ENCODE results near the gene TNPO2. TPM values are rescaled to one million over a fixed set of nuclear protein-coding genes. Genes with fewer than 3 reads are reported as not detected.

TNPO2 gene
- total and polyA plus RNA-seq, 2 experiments from 2014 or later = 11.7 to 65.2 TPM

DNA sequence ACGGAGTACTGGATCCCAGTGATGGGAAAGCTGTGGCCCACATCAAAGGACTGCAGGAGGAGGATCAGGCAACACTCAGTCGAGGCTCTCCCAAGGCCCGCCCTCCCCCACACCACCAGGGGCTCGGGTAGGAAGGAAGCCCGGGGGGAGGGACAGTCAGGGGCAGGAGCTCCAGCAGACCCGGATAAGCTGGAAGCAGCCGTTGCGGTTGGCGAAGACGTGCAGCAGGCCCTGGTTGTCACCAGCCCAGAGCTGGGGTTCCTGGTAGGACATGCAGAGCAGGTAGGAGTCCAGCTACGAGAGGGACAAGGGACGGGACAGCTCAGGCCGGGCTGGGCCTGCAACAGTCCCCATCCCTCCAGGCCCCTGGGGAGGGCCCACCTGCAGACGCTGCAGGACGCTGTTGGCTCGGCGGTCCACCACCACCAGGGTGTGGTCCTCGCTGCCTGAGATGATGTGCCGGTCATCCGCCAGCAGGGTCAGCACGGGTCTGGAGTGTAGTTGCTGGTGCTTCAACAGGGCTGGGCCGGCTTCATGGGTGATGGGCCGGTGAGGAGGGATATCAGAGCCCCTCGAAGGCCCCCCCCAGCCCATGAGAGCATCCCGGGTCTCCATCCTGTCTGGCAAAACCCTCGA is 34.0 kb downstream of the TNPO2 start:
- H3K4me2 ChIP-seq = no peak overlapping the region
- DNase-seq (ENCODE audit: low spot score) = no peak
- H3K9me3 ChIP-seq (ENCODE audit: low read depth) = no peaks in the 10 kb centered on the region
- no peak overlapping the region for H2AFZ ChIP-seq
- no peaks in the 10 kb centered on the region for H3K4me1 ChIP-seq (ENCODE audit: insufficient read depth)
- TF ChIP-seq EZH2phosphoT487 (IDR thresholded peaks at IDR 0.05; ENCODE audit: low read depth, severe bottlenecking, unreplicated experiment) (no peak), EZH2 (IDR thresholded peaks at IDR 0.05; ENCODE audit: borderline replicate concordance) (no peak)
- TF ChIP-seq, protein P1, sequence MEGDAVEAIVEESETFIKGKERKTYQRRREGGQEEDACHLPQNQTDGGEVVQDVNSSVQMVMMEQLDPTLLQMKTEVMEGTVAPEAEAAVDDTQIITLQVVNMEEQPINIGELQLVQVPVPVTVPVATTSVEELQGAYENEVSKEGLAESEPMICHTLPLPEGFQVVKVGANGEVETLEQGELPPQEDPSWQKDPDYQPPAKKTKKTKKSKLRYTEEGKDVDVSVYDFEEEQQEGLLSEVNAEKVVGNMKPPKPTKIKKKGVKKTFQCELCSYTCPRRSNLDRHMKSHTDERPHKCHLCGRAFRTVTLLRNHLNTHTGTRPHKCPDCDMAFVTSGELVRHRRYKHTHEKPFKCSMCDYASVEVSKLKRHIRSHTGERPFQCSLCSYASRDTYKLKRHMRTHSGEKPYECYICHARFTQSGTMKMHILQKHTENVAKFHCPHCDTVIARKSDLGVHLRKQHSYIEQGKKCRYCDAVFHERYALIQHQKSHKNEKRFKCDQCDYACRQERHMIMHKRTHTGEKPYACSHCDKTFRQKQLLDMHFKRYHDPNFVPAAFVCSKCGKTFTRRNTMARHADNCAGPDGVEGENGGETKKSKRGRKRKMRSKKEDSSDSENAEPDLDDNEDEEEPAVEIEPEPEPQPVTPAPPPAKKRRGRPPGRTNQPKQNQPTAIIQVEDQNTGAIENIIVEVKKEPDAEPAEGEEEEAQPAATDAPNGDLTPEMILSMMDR (IDR thresholded peaks at IDR 0.05; ENCODE audit: poor library complexity) = no peak
- no peaks in the 10 kb centered on the region for H3K27me3 ChIP-seq
- no peaks in the 10 kb centered on the region for H3K9me2 ChIP-seq (replicated peaks; ENCODE audit: insufficient read depth)
- no peaks in the 10 kb centered on the region for H3K79me2 ChIP-seq
- H3K27ac ChIP-seq = no peak overlapping the region
- no peak overlapping the region for H3K4me3 ChIP-seq
- 91% methylated on average over 24 of the region's 26 CpGs for WGBS (ENCODE audit: low lambda C conversion rate, missing lambda C conversion rate)
- H4K20me1 ChIP-seq (ENCODE audit: insufficient read depth, poor library complexity, severe bottlenecking) = no peaks in the 10 kb centered on the region
- H3K36me3 ChIP-seq (replicated peaks; ENCODE audit: insufficient read depth, low read depth) = no peaks in the 10 kb centered on the region

DNA sequence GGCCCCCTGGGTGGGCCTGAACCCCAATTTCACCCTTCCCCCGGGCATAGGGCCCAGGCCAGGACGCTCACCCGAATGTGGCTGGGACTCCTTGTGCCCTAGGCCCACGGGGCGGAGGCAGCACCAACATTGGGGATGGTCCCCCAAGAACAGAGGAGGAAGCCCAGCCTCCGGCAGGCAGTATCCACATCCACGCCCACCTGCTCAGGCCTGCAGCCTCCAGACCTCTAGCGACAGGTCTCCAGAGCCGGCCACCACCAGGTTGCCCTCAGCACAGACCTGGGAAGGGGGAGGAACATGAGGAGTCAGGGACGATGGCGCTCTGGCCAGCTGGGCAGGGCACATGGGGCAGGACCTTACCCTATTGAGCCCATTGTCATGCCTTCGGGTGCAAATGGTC is 34.7 kb downstream of the TNPO2 start:
- H3K9me3 ChIP-seq (ENCODE audit: low read depth) = no peaks in the 10 kb centered on the region
- no peaks in the 10 kb centered on the region for H3K36me3 ChIP-seq (replicated peaks; ENCODE audit: insufficient read depth, low read depth)
- no peaks in the 10 kb centered on the region for H3K9me2 ChIP-seq (replicated peaks; ENCODE audit: insufficient read depth)
- 96% methylated on average over 12 of the region's 12 CpGs for WGBS (ENCODE audit: low lambda C conversion rate, missing lambda C conversion rate)
- H3K79me2 ChIP-seq = no peaks in the 10 kb centered on the region
- TF ChIP-seq EZH2 (IDR thresholded peaks at IDR 0.05; ENCODE audit: borderline replicate concordance) (no peak), EZH2phosphoT487 (IDR thresholded peaks at IDR 0.05; ENCODE audit: low read depth, severe bottlenecking, unreplicated experiment) (no peak)
- TF ChIP-seq, protein P1 (IDR thresholded peaks at IDR 0.05; ENCODE audit: poor library complexity) = no peak
- H2AFZ ChIP-seq = no peak overlapping the region
- DNase-seq (ENCODE audit: low spot score) = no peak
- no peak overlapping the region for H3K4me2 ChIP-seq
- no peak overlapping the region for H3K27ac ChIP-seq
- H3K4me1 ChIP-seq (ENCODE audit: insufficient read depth) = no peaks in the 10 kb centered on the region
- no peak overlapping the region for H3K4me3 ChIP-seq
- no peaks in the 10 kb centered on the region for H3K27me3 ChIP-seq
- no peaks in the 10 kb centered on the region for H4K20me1 ChIP-seq (ENCODE audit: insufficient read depth, poor library complexity, severe bottlenecking)

DNA sequence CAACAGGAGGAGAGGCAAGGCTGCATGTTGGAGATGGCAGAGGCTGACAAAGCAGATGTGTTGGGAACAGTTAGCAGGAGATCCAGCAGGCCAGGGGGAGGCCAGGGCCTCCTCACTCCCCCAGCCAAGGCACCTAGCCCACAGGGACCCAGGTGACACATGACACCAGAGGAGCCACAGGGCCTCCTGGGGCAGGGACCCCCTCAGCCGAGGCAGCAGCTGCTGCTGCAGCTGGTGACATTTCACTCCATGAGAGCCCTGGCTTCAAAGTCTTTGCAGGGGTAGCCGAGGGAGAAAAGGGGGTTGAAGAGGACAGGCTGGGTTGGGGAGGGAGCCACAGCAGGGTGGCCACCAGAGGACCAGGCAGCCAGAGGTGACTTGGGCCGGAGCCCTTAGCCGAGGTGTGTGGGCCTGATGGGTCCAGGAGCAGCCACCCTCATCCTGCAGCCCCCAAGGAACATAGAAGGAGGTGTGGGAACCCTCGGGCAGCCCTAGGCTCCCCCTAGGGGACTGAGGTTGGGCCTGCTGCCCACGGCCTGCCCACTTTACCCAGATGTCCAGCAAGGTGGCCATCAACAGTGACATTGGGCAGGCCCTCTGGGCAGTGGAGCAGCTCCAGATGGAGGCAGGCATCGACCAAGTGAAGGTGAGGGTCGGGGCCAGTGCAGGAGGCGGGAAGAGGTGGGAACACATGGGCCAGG is 36.1 kb downstream of the TNPO2 start, which contains the start of gene GNG14:
GNG14 (plus strand) TSS at position 503 of the 701 bp plus-strand sequence; CDS start at position 554, 51 bp downstream.
- no peak within 1 kb of the TSS for H3K27ac ChIP-seq
- no peak for TF ChIP-seq EZH2phosphoT487 (IDR thresholded peaks at IDR 0.05; ENCODE audit: low read depth, severe bottlenecking, unreplicated experiment)
- no peak within 1 kb of the TSS for H3K4me2 ChIP-seq
- H3K9me2 ChIP-seq (replicated peaks; ENCODE audit: insufficient read depth) = no peaks in the 10 kb centered on the region
- H3K9me3 ChIP-seq (ENCODE audit: low read depth) = no peaks in the 10 kb centered on the region
- H4K20me1 ChIP-seq (ENCODE audit: insufficient read depth, poor library complexity, severe bottlenecking) = no peaks in the 10 kb centered on the region
- no peak for DNase-seq (ENCODE audit: low spot score)
- 91% methylated on average over 9 of the region's 9 CpGs for WGBS (ENCODE audit: low lambda C conversion rate, missing lambda C conversion rate)
- no peaks in the 10 kb centered on the region for H3K4me1 ChIP-seq (ENCODE audit: insufficient read depth)
- no peak within 1 kb of the TSS for H3K4me3 ChIP-seq
- no peaks in the 10 kb centered on the region for H3K27me3 ChIP-seq
- no peak within 1 kb of the TSS for H2AFZ ChIP-seq
- H3K79me2 ChIP-seq = no peaks in the 10 kb centered on the region
- H3K36me3 ChIP-seq (replicated peaks; ENCODE audit: insufficient read depth, low read depth) = no peaks in the 10 kb centered on the region

DNA sequence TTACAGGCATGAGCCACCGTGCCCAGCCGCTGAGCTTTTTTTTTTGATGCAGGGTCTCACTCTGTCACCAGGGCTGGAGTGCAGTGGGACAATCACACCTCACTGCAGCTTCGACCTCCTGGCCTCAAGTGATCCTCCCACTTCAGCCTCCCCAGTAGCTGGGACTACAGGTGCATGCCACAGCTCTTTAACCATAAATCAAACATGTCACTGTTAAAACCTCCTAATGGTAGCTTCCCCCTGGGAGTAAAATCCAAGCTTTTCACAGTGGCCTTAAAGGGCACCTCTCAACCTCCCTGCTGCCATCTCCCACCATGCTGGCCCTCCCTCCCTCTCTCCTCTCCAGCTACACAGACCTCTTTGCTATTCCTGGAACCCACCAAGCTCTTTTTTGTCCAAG is 37.9 kb downstream of the TNPO2 start:
- peaks cover under 1% of the 10 kb centered on the region for H3K4me1 ChIP-seq (ENCODE audit: insufficient read depth)
- H3K4me3 ChIP-seq = no peak overlapping the region
- no peaks in the 10 kb centered on the region for H3K27me3 ChIP-seq
- no peaks in the 10 kb centered on the region for H4K20me1 ChIP-seq (ENCODE audit: insufficient read depth, poor library complexity, severe bottlenecking)
- no peak overlapping the region for H2AFZ ChIP-seq
- H3K4me2 ChIP-seq = no peak overlapping the region
- H3K9me2 ChIP-seq (replicated peaks; ENCODE audit: insufficient read depth) = no peaks in the 10 kb centered on the region
- TF ChIP-seq, protein P1 (IDR thresholded peaks at IDR 0.05; ENCODE audit: poor library complexity) = no peak
- TF ChIP-seq EZH2 (IDR thresholded peaks at IDR 0.05; ENCODE audit: borderline replicate concordance) (no peak), EZH2phosphoT487 (IDR thresholded peaks at IDR 0.05; ENCODE audit: low read depth, severe bottlenecking, unreplicated experiment) (no peak)
- no peak overlapping the region for H3K27ac ChIP-seq
- no peaks in the 10 kb centered on the region for H3K36me3 ChIP-seq (replicated peaks; ENCODE audit: insufficient read depth, low read depth)
- 75% methylated on average over 3 of the region's 3 CpGs for WGBS (ENCODE audit: low lambda C conversion rate, missing lambda C conversion rate)
- H3K79me2 ChIP-seq = no peaks in the 10 kb centered on the region
- H3K9me3 ChIP-seq (ENCODE audit: low read depth) = no peaks in the 10 kb centered on the region
- DNase-seq (ENCODE audit: low spot score) = no peak

Measured in hepatocyte (in vitro differentiated cells).